Vagina (tissue), 2 donors: Measurements from ENCODE around the gene PITRM1.

Source experiments
- POLR2A ChIP-seq, 2 donors: fragments of 450-650 bp; IDR thresholded peaks; one replicate each; pipeline ENCODE4 v1.6.1; 2017; ENCODE audit warnings: antibody characterized with exemption in 2 of 2, mild to moderate bottlenecking in 2 of 2, moderate library complexity in 2 of 2
- POLR2AphosphoS5 ChIP-seq, 2 donors: sonication (generic); formaldehyde crosslinking; IDR thresholded peaks; one replicate each; pipeline ENCODE4 v1.9.0; 2017; ENCODE audit warnings: antibody characterized with exemption in 2 of 2, mild to moderate bottlenecking in 2 of 2, low read depth in 1 of 2; ENCODE audit not compliant: insufficient read depth in 1 of 2
- TF ChIP-seq, protein P1 (sequence below), 3 experiments: fragments of 450-650 bp in 2 of 3; fragments of 200-600 bp in 1 of 3; sonication (generic) in 1 of 3; IDR thresholded peaks; one replicate each; pipeline ENCODE4 v1.5.1; 2017 to 2019; ENCODE audit warnings: antibody characterized with exemption in 3 of 3, mild to moderate bottlenecking in 2 of 3, moderate library complexity in 2 of 3

DNA sequence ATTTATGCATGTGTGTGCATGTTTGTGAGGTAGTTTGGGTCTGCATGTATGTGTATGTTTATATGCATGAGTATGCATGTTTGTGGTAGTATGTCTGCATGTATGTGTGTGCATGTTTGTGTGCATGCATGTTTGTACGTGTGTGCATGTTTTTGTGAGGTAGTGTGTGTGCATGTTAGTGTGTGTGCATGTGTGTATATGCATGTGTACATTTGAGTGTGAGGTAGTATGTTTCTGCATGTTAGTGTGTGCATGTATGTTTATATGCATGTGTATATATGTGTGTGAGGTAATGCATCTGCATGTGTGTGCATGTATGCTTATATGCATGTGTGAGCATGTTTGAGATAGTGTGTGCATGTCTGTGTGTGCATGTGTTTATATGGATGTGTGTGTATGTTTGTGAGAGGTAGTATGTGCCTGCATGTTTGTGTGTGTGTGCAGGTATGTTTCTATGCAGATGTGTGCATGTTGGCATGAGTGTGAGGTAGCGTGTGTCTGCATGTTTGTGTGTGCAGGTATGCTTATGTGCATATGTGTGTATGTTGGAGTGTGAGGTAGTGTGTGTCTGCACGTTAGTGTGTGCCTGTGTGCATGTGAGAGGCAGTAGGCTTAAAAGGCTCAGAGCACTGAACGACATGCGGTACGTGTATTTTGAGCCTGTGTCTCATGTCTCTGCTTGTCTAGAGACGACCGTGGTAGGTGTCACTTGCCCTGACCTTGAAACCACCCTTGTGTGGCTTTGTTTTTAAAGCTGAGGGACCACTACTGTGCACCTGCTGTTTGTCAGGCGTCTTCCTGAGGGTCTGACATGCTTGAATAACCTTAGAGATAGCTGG, 61.6 kb downstream of the PITRM1 start:
- TF ChIP-seq, protein P1, sequence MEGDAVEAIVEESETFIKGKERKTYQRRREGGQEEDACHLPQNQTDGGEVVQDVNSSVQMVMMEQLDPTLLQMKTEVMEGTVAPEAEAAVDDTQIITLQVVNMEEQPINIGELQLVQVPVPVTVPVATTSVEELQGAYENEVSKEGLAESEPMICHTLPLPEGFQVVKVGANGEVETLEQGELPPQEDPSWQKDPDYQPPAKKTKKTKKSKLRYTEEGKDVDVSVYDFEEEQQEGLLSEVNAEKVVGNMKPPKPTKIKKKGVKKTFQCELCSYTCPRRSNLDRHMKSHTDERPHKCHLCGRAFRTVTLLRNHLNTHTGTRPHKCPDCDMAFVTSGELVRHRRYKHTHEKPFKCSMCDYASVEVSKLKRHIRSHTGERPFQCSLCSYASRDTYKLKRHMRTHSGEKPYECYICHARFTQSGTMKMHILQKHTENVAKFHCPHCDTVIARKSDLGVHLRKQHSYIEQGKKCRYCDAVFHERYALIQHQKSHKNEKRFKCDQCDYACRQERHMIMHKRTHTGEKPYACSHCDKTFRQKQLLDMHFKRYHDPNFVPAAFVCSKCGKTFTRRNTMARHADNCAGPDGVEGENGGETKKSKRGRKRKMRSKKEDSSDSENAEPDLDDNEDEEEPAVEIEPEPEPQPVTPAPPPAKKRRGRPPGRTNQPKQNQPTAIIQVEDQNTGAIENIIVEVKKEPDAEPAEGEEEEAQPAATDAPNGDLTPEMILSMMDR (IDR thresholded peaks at IDR 0.05), result no peak
- TF ChIP-seq POLR2AphosphoS5 (IDR thresholded peaks at IDR 0.05; ENCODE audit: insufficient read depth in 1 of 2, low read depth in 1 of 2), result no peak
- no peak for TF ChIP-seq POLR2A (IDR thresholded peaks at IDR 0.05)
